ENCODE results near the gene MAIP1. TPM values are rescaled to one million over a fixed set of nuclear protein-coding genes. Genes with fewer than 3 reads are reported as not detected.

Gene MAIP1
- total RNA-seq, 3 donors from 2014 or later, result 17.0 to 27.4 (median 26.6) TPM

- Histone ChIP-seq H3K27ac (no peak overlapping the region), H3K36me3 (no peaks in the 10 kb centered on the region), H3K4me3 (no peak overlapping the region), H3K9me3 (no peaks in the 10 kb centered on the region), H3K27me3 (no peaks in the 10 kb centered on the region), H3K4me1 (no peaks in the 10 kb centered on the region)
- intact Hi-C loops (cut with DNase I; ENCODE audit: low total_unique reads), result no loop called here
- no peak for DNase-seq (ENCODE audit: low spot score in 2 of 2)
- TF ChIP-seq CTCF (IDR thresholded peaks at IDR 0.05), result no peak
- no peak for TF ChIP-seq POLR2AphosphoS5 (IDR thresholded peaks at IDR 0.05)
- no peak for TF ChIP-seq POLR2A (IDR thresholded peaks at IDR 0.05)
Observed at GRCh38 chr2:199923924-199924323, 31.5 kb upstream of the MAIP1 start.

GRCh38 chr2:199926806-199927205, 28.6 kb upstream of the MAIP1 start:
- DNase-seq (ENCODE audit: low spot score in 2 of 2), result no peak
- no peaks in the 10 kb centered on the region for H3K36me3 ChIP-seq
- TF ChIP-seq POLR2AphosphoS5 (IDR thresholded peaks at IDR 0.05) (no peak), CTCF (IDR thresholded peaks at IDR 0.05) (no peak), POLR2A (IDR thresholded peaks at IDR 0.05) (no peak)
- H3K27me3 ChIP-seq, result no peaks in the 10 kb centered on the region
- H3K4me3 ChIP-seq, result no peak overlapping the region
- no peak overlapping the region for H3K27ac ChIP-seq
- H3K9me3 ChIP-seq, result no peaks in the 10 kb centered on the region
- intact Hi-C loops (cut with DNase I; ENCODE audit: low total_unique reads), result no loop called here
- H3K4me1 ChIP-seq, result no peaks in the 10 kb centered on the region

- H3K9me3 ChIP-seq, result no peaks in the 10 kb centered on the region
- H3K27me3 ChIP-seq, result no peaks in the 10 kb centered on the region
- H3K4me1 ChIP-seq, result no peaks in the 10 kb centered on the region
- no peak for DNase-seq (ENCODE audit: low spot score in 2 of 2)
- no peak for TF ChIP-seq POLR2A (IDR thresholded peaks at IDR 0.05)
- TF ChIP-seq CTCF (IDR thresholded peaks at IDR 0.05), result no peak
- no peak for TF ChIP-seq POLR2AphosphoS5 (IDR thresholded peaks at IDR 0.05)
- H3K27ac ChIP-seq, result no peak overlapping the region
- no peak overlapping the region for H3K4me3 ChIP-seq
- intact Hi-C loops (cut with DNase I; ENCODE audit: low total_unique reads), result no loop called here
- H3K36me3 ChIP-seq, result no peaks in the 10 kb centered on the region
Observed at GRCh38 chr2:199928226-199928625, 27.2 kb upstream of the MAIP1 start.

GRCh38 chr2:199928626-199929025, 26.8 kb upstream of the MAIP1 start:
- no peak for DNase-seq (ENCODE audit: low spot score in 2 of 2)
- no peaks in the 10 kb centered on the region for H3K36me3 ChIP-seq
- intact Hi-C loops (cut with DNase I; ENCODE audit: low total_unique reads), result no loop called here

GRCh38 chr2:199929262-199929661, 26.1 kb upstream of the MAIP1 start:
- Histone ChIP-seq H3K27ac (no peak overlapping the region), H3K4me1 (no peaks in the 10 kb centered on the region), H3K27me3 (no peaks in the 10 kb centered on the region), H3K36me3 (no peaks in the 10 kb centered on the region), H3K9me3 (no peaks in the 10 kb centered on the region), H3K4me3 (no peak overlapping the region)
- intact Hi-C loops (cut with DNase I; ENCODE audit: low total_unique reads), result no loop called here
- no peak for DNase-seq (ENCODE audit: low spot score in 2 of 2)
- TF ChIP-seq POLR2AphosphoS5 (IDR thresholded peaks at IDR 0.05), result no peak
- TF ChIP-seq CTCF (IDR thresholded peaks at IDR 0.05), result no peak
- no peak for TF ChIP-seq POLR2A (IDR thresholded peaks at IDR 0.05)

More at GRCh38 chr2:199928626-199929025, 26.8 kb upstream of the MAIP1 start:
- Histone ChIP-seq H3K4me1 (no peaks in the 10 kb centered on the region), H3K4me3 (no peak overlapping the region), H3K27ac (no peak overlapping the region), H3K9me3 (no peaks in the 10 kb centered on the region), H3K27me3 (no peaks in the 10 kb centered on the region)
- TF ChIP-seq POLR2AphosphoS5 (IDR thresholded peaks at IDR 0.05) (no peak), POLR2A (IDR thresholded peaks at IDR 0.05) (no peak), CTCF (IDR thresholded peaks at IDR 0.05) (no peak)
